ENCODE data around the gene PAN3. TPM values are rescaled to one million over a fixed set of nuclear protein-coding genes. Genes with fewer than 3 reads are reported as not detected.

The PAN3 gene
- total RNA-seq, 2 donors from 2014 or later: 38.2 to 42.6 TPM

DNA sequence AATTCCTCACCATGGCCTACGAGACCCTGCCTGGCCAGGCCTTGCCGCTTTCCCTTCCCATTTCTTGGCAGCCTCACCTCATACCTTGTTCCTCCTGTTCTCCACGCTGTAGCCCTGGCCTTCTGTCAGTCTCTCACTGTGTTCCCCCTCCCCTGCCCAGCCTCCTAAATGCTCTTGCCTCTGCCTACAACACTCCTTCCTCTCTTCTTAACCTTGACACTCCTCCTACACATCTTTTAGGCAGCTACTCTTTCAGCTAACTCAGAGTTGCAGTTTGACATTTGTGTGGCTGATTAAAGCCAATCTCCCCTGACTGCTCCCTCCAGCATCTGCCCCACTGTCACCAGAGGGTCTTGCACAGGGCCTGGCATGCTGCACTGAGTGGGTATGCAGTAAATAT is 205.8 kb downstream of the PAN3 start:
- ATAC-seq (replicated peaks in 1 of 2) (no peak), DNase-seq (no peak)
- H3K36me3 Mint-ChIP-seq (ENCODE audit: insufficient read depth in 2 of 2): no peaks in the 10 kb centered on the region
- H3K4me1 Mint-ChIP-seq (ENCODE audit: low read depth): peaks cover 42% of the 10 kb centered on the region
- no peak overlapping the region for H3K4me3 Mint-ChIP-seq
- H3K27ac Mint-ChIP-seq: no peak overlapping the region
- H3K9me3 Mint-ChIP-seq: no peaks in the 10 kb centered on the region
- peaks cover 5% of the 10 kb centered on the region for H3K27me3 Mint-ChIP-seq (ENCODE audit: low read depth)

Other genes starting within 250 kb of the PAN3 start
- gene PDX1, start 218.5 kb upstream of the PAN3 start, total RNA-seq: not detected
- gene CDX2, start 169.2 kb upstream of the PAN3 start, total RNA-seq: not detected
- gene URAD, start 149.9 kb upstream of the PAN3 start, total RNA-seq: not detected
- gene FLT3, start 38.0 kb upstream of the PAN3 start, total RNA-seq: under 1 TPM; 0.09 to 0.12 TPM